GM13976 (cell line): Measurements from ENCODE around the gene NEDD4L.

Experiments used
- DNase-seq: peaks from one replicate; pipeline ENCODE4 v3.0.0; 2012; ENCODE audit warnings: low spot score
- in situ Hi-C: fragments of 300-500 bp; cut with MboI; formaldehyde crosslinking; loops from one replicate; pipeline ENCODE4 v1.12.0; 2022; ENCODE audit warnings: low sequenced_read_pairs, mixed read lengths, inconsistent platforms; ENCODE audit not compliant: unreplicated experiment
- TF ChIP-seq, protein P1 (sequence below): IDR thresholded peaks from 2 replicates; pipeline ENCODE4 v1.5.1; 2012; ENCODE audit warnings: borderline replicate concordance, mild to moderate bottlenecking; ENCODE audit not compliant: insufficient read depth; ENCODE audit errors: extremely low read depth, missing control alignments, control extremely low read depth

The NEDD4L gene

DNA sequence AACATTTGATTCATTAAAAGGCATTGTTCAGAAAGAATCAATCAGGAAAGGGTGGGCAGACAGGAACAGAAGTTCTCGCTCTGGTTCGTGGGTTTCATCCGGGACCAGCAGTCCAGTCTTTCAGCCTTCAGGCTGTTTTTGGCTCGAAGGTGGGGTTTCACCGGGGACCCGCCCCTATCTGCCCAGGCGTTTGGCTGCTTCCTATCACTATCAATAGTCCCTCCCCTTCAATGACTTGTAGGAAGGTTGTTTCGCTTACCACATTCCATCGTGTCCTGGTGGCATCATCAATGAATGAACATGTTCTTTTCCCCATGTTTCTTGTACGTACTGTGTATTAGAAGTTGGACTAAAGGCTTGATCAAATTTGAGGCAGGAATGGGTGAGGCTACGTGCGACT is 130.3 kb downstream of the NEDD4L start:
- TF ChIP-seq, protein P1, sequence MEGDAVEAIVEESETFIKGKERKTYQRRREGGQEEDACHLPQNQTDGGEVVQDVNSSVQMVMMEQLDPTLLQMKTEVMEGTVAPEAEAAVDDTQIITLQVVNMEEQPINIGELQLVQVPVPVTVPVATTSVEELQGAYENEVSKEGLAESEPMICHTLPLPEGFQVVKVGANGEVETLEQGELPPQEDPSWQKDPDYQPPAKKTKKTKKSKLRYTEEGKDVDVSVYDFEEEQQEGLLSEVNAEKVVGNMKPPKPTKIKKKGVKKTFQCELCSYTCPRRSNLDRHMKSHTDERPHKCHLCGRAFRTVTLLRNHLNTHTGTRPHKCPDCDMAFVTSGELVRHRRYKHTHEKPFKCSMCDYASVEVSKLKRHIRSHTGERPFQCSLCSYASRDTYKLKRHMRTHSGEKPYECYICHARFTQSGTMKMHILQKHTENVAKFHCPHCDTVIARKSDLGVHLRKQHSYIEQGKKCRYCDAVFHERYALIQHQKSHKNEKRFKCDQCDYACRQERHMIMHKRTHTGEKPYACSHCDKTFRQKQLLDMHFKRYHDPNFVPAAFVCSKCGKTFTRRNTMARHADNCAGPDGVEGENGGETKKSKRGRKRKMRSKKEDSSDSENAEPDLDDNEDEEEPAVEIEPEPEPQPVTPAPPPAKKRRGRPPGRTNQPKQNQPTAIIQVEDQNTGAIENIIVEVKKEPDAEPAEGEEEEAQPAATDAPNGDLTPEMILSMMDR = no peak
- in situ Hi-C loops = no loop called here
- DNase-seq = no peak

DNA sequence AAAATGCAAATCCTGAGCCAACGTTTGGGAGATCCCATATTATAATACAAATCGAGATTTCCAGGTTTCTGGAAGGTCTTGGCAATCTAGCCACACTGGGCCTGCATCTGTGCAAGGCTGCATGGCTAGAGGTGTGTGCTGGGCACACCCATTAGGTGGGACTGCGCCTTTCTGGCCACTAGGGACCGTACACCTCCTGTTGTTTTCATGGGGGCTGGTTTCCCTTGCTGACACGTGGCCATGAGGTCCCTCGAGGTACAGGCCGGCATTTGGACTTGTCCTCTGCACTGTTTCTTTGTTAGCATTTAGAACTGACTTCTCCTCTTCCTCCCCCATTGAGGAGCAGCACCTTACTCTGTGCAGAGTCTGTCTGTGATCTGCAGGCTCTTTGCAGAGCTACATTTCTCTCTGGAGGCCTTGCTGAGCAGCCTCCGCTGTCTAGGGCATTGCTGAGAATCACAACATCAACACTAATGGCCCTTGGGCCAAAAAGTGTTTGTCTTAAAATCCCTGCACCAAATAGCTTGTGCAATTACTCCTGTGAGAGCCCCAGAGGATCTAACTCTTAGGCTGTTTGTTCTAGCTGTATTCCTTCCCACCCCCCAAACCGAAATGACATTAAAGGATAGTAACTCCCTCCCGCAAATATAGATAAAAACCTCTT is 131.2 kb downstream of the NEDD4L start:
- in situ Hi-C loops = loop anchor here (25.0 kb wide), 1 partner anchor 587 kb away; no protein-coding TSS in a partner anchor
- TF ChIP-seq, protein P1 = no peak
- no peak for DNase-seq

DNA sequence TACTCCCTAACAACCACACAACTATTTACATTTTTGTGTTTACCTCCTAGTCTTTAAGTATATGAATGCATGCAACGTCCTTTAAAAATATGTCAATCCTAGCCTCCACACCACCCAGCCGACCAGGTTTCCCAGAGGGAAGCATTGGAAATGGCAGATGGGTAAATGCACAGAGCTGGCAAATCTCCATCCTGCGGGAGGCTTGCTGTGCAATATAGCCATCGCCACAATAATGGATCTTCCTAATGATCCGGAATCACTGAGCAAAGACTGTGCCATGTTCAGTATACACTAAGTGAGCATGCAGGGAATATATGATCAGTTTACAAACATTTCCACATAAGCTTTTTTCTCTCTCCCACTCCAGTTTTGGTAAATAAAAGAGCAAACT is 131.8 kb downstream of the NEDD4L start:
- in situ Hi-C loops = loop anchor here (25.0 kb wide), 1 partner anchor 587 kb away; no protein-coding TSS in a partner anchor
- TF ChIP-seq, protein P1 = no peak
- DNase-seq = no peak

DNA sequence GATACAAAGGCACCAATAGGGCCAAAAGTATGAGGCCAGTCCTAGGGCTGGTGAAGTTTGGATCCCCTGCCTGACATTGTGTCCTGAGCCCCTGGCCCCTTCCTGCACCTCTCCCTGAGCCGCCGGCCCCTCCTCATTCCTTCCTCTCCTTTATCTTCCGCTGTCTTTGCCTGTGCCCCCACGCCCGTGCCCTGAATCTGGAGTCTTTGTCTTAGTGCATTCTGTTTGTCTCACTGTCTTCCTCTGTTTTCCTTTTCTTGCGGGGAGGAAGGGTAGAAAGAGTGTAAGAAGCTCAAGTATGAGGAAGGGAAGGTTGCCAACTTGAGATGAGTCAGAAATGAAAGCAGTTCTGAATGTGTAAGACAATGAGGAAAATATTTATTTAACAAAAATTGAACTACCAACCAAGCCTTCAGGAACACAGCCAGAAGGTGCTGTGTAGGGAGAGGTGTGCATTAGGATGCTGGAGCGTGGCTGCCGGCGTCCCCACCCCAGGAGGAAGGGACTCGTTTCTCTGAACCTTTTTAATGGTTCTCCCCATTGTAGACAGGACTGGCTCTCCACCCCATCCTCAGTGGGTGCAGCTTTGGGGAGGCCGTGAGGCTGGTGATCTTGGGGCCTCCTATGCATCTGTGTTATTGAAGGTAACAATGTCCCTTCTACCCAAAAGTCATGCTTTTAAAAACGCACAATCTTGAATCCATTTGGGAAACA is 133.1 kb downstream of the NEDD4L start:
- TF ChIP-seq, protein P1 = no peak
- DNase-seq = no peak
- in situ Hi-C loops = loop anchor here (25.0 kb wide), 1 partner anchor 585 kb away; no protein-coding TSS in a partner anchor

DNA sequence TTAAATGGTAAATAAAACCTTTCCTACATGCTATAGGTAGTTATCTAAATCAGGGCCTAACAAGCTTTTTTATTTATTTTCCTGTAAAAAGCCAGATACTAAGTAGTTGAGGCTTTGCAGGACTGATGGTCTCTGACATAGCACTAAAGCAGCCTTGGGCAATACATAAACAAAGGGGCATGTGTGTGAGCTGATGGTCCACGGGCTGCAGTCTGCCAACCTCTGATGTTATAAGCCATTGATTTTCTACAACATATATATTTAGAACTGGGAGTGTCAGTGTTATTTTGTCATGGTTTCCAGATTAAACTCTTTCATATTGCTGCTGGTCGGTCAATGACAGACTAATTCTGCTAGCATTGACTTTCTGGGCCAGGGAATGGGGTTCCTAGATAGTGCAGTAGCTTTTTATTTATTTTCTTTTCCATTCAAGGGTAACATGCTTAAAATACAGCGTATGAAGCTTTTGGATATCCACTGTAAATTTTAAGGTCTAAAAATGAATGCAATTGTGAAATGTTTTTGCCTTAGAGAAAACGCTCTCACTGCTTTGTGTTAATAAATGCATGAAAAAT is 134.0 kb downstream of the NEDD4L start:
- in situ Hi-C loops = loop anchor here (25.0 kb wide), 1 partner anchor 584 kb away; no protein-coding TSS in a partner anchor
- no peak for DNase-seq
- TF ChIP-seq, protein P1 = no peak

DNA sequence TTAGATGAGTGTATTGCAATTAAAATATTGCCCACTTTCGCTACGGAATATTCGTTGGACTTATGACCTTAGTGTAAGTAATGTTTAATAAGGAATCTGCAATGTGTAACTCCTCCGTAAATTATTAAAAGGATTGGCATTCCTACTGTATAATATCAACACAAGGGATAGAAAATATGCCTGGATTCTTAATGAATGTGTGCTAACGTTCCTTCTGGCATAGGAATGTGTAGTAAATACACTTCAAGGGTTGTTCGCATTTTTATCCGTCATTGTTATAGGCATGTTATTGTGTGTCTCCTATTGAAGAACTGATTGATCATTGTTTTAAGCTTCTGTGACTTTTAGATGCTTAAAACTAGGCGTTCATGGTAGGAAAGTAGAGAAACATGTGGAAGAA is 134.5 kb downstream of the NEDD4L start:
- no peak for DNase-seq
- in situ Hi-C loops = loop anchor here (25.0 kb wide), 1 partner anchor 584 kb away; no protein-coding TSS in a partner anchor
- TF ChIP-seq, protein P1 = no peak
